ENCODE data around the gene ATP10A. TPM values are rescaled to one million over a fixed set of nuclear protein-coding genes. Genes with fewer than 3 reads are reported as not detected.

The ATP10A gene
- total RNA-seq, 1 donor from 2014 or later = 16.5 TPM

- DNase-seq (ENCODE audit: low read depth) = no peak
These were observed 145.5 kb downstream of the ATP10A start for GRCh38 chr15:25717457-25718168.

GRCh38 chr15:25717127-25717456 is 146.0 kb downstream of the ATP10A start:
- no peak for DNase-seq (ENCODE audit: low read depth)

GRCh38 chr15:25716414-25717126 is 146.6 kb downstream of the ATP10A start:
- no peak for DNase-seq (ENCODE audit: low read depth)

GRCh38 chr15:25715536-25716413 is 147.4 kb downstream of the ATP10A start:
- DNase-seq (ENCODE audit: low read depth) = no peak

GRCh38 chr15:25714538-25714840 is 148.6 kb downstream of the ATP10A start:
- DNase-seq (ENCODE audit: low read depth) = no peak

- DNase-seq (ENCODE audit: low read depth) = no peak
These were observed 149.2 kb downstream of the ATP10A start for GRCh38 chr15:25713736-25714537.

- DNase-seq (ENCODE audit: low read depth) = no peak
These were observed 150.2 kb downstream of the ATP10A start for GRCh38 chr15:25712961-25713355.

- DNase-seq (ENCODE audit: low read depth) = no peak
These were observed 150.8 kb downstream of the ATP10A start for GRCh38 chr15:25712192-25712960.

GRCh38 chr15:25711691-25712090 is 151.4 kb downstream of the ATP10A start:
- no peak for DNase-seq (ENCODE audit: low read depth)

GRCh38 chr15:25711164-25711563 is 152.0 kb downstream of the ATP10A start:
- DNase-seq (ENCODE audit: low read depth) = no peak

- DNase-seq (ENCODE audit: low read depth) = peak; percentile 3
These were observed 152.9 kb downstream of the ATP10A start for GRCh38 chr15:25710184-25710583.

- no peak for DNase-seq (ENCODE audit: low read depth)
These were observed 153.5 kb downstream of the ATP10A start for GRCh38 chr15:25709437-25710159.

GRCh38 chr15:25708391-25708790 is 154.7 kb downstream of the ATP10A start:
- DNase-seq (ENCODE audit: low read depth) = no peak

GRCh38 chr15:25707656-25708365 is 155.3 kb downstream of the ATP10A start:
- no peak for DNase-seq (ENCODE audit: low read depth)

- no peak for DNase-seq (ENCODE audit: low read depth)
These were observed 156.8 kb downstream of the ATP10A start for GRCh38 chr15:25706176-25706955.

GRCh38 chr15:25705433-25706115 is 157.6 kb downstream of the ATP10A start:
- DNase-seq (ENCODE audit: low read depth) = no peak

GRCh38 chr15:25703726-25704125 is 159.4 kb downstream of the ATP10A start:
- DNase-seq (ENCODE audit: low read depth) = no peak

GRCh38 chr15:25701721-25702465 is 161.2 kb downstream of the ATP10A start:
- DNase-seq (ENCODE audit: low read depth) = no peak

Data from renal cortical epithelial cell (primary cell).